K562 (cell line): ENCODE results near the gene COL9A3. TPM values are rescaled to one million over a fixed set of nuclear protein-coding genes. Genes with fewer than 3 reads are reported as not detected.

ENCODE experiments used
- DDX20 ChIP-seq: fragments of 450-650 bp; IDR thresholded peaks from 2 replicates; pipeline ENCODE4 v1.6.1; 2016; ENCODE audit warnings: missing genetic modification characterization, low read depth, mild to moderate bottlenecking, missing compliant biosample characterization, moderate library complexity
- FOSL1 ChIP-seq: fragments of 200-800 bp; sonication (Bioruptor generic); conservative IDR thresholded peaks from 2 replicates; pipeline ENCODE4 v1.6.1; 2016; ENCODE audit warnings: missing genetic modification characterization, missing compliant biosample characterization
- GTF2F1 ChIP-seq: IDR thresholded peaks from 2 replicates; pipeline ENCODE4 v1.6.1; 2011; ENCODE audit warnings: low read depth, low read length, improper control_type of control experiment
- HDAC2 ChIP-seq: fragments of 450-650 bp; IDR thresholded peaks from 2 replicates; pipeline ENCODE4 v1.6.1; 2016; ENCODE audit warnings: mild to moderate bottlenecking
- HDAC8 ChIP-seq: fragments of 450-650 bp; IDR thresholded peaks from 2 replicates; pipeline ENCODE4 v1.6.1; 2016; ENCODE audit warnings: mild to moderate bottlenecking, missing genetic modification characterization, moderate library complexity, missing compliant biosample characterization
- OTX1 ChIP-seq: fragments of 450-650 bp; formaldehyde crosslinking; IDR thresholded peaks from 2 replicates; pipeline ENCODE4 v1.4.0; 2022; ENCODE audit warnings: mild to moderate bottlenecking
- POLR2H ChIP-seq: IDR thresholded peaks from 2 replicates; pipeline ENCODE4 v1.6.1; 2016; ENCODE audit warnings: missing genetic modification characterization, low read depth, mild to moderate bottlenecking, control low read depth, missing compliant biosample characterization, moderate library complexity
- RAD51 ChIP-seq: fragments of 450-650 bp; IDR thresholded peaks from 2 replicates; pipeline ENCODE4 v1.7.1; 2016; ENCODE audit warnings: low read depth, mild to moderate bottlenecking, borderline replicate concordance
- RBM22 ChIP-seq: fragments of 200-400 bp; formaldehyde crosslinking; IDR thresholded peaks from 2 replicates; pipeline ENCODE4 v1.6.1; 2018; ENCODE audit warnings: low read length, low read depth; ENCODE audit not compliant: poor library complexity, severe bottlenecking
- RFX5 ChIP-seq: IDR thresholded peaks from 2 replicates; pipeline ENCODE4 v1.6.1; 2011; ENCODE audit warnings: low read depth, mild to moderate bottlenecking, improper control_type of control experiment, low read length
- TCFL5 ChIP-seq: fragments of 250-450 bp; sonication (Bioruptor Pico); conservative IDR thresholded peaks from 2 replicates; pipeline ENCODE4 v1.6.1; 2021; ENCODE audit warnings: mild to moderate bottlenecking, moderate library complexity, matching md5 sums
- ZNF253 ChIP-seq: fragments of 250-450 bp; sonication (Bioruptor Pico); conservative IDR thresholded peaks from 2 replicates; pipeline ENCODE4 v1.6.1; 2021; ENCODE audit warnings: mild to moderate bottlenecking
- ZNF77 ChIP-seq: fragments of 250-450 bp; sonication (Bioruptor Pico); IDR thresholded peaks from 2 replicates; pipeline ENCODE4 v1.5.0; 2020
- polyA plus RNA-seq, 8 experiments: library from polyadenylated mRNA; depleted of rRNA in 4 of 8; stranded (reverse) in 5 of 8; unstranded in 3 of 8; fragments of >200 nt; fragmentation: Nextera tagmentation in 2 of 8; fragmentation: Illumina TruSeq in 1 of 8; extraction: Ambion mirVana in 2 of 8; extraction: Trizol in 1 of 8; gene quantifications; 2 replicates each; pipeline versions ENCODE4 v1.2.1 to v1.2.3, GENCODE V29; 2011 to 2014; ENCODE audit warnings: inconsistent platforms in 1 of 8, missing spikeins in 1 of 8
- total RNA-seq, 7 experiments: library from RNA; depleted of rRNA in 6 of 7; stranded (reverse); fragments of >200 nt in 6 of 7; fragmentation: Illumina TruSeq in 2 of 7; extraction: Trizol in 2 of 7; gene quantifications; 2 replicates each; pipeline versions ENCODE4 v1.2.1 to v1.2.3, GENCODE V29; 2011 to 2021; ENCODE audit warnings: low replicate concordance in 1 of 7
- TF ChIP-seq, protein P1 (sequence below): sonication (generic); formaldehyde crosslinking; IDR thresholded peaks from 2 replicates; pipeline ENCODE4 v1.8.1; 2022; ENCODE audit warnings: missing genetic modification reagents
- TF ChIP-seq, protein P2 (sequence below): sonication (generic); formaldehyde crosslinking; IDR thresholded peaks from 2 replicates; pipeline ENCODE4 v1.5.0; 2020; ENCODE audit warnings: missing genetic modification reagents
- TF ChIP-seq, protein P3 (sequence below), 3 experiments: fragments of 200-800 bp in 1 of 3; fragments of 250-450 bp in 1 of 3; fragments of 450-650 bp in 1 of 3; sonication (Bioruptor Pico) in 1 of 3; sonication (Bioruptor generic) in 1 of 3; formaldehyde crosslinking in 1 of 3; IDR thresholded peaks; 2 replicates each; pipeline versions ENCODE4 v1.6.1 to v1.8.0; 2016 to 2022; ENCODE audit warnings: mild to moderate bottlenecking in 2 of 3, missing genetic modification characterization in 2 of 3, missing compliant biosample characterization in 1 of 3, moderate library complexity in 1 of 3

COL9A3 gene
- total and polyA plus RNA-seq, 9 of the 15 experiments (the other 6 are each of a cell fraction or from before 2014, with no cell fraction given): 0.14 to 3.6 (median 0.88) TPM; not detected in 1

DNA sequence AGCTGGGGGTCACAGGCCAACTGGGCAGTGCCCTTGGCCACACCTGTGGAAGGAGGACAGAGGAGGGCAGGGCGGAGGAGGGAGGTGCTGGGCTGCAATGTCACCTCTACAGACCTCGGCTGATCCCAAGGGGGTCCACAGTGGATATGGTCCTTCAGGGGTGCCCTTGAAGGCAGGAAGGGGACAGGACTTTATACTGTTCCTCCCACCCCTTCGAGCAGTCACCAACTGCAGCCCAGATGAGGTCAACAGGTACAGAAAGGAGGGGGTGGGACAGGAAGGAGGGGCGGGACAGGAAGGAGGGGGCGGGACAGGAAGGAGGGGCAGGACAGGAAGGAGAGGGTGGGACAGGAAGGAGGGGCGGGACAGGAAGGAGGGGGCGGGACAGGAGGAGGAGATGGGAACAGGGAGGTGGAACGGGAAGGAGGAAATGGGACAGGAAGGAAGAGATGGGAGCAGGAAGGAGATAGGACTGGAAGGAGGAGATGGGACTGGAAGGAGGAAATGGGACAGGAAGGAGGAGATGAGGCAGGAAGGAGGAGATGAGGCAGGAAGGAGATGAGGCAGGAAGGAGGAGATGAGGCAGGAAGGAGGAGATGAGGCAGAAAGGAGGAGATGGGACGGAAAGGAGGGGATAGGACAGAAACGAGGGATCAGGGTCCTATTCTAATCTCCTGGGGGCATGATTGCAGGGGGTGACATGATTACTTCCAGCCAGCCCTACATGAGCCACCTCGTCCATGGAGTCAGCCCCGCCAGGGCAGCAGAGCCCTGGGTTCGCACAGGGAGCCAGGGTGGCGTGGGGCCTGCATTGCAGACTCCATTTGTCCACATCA, 39.9 kb upstream of the COL9A3 start (continued):
- TF ChIP-seq, protein P1, sequence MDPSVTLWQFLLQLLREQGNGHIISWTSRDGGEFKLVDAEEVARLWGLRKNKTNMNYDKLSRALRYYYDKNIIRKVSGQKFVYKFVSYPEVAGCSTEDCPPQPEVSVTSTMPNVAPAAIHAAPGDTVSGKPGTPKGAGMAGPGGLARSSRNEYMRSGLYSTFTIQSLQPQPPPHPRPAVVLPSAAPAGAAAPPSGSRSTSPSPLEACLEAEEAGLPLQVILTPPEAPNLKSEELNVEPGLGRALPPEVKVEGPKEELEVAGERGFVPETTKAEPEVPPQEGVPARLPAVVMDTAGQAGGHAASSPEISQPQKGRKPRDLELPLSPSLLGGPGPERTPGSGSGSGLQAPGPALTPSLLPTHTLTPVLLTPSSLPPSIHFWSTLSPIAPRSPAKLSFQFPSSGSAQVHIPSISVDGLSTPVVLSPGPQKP: no peak
- TF ChIP-seq RFX5 (no peak), RAD51 (no peak), TCFL5 (CRISPR knock-in tag) (no peak), OTX1 (CRISPR knock-in tag) (peak; percentile 97), FOSL1 (tag) (no peak), HDAC2 (0 out of 2 replicates have a peak, but pooled peaks have one; percentile 15), GTF2F1 (no peak), RBM22 (no peak), ZNF77 (CRISPR knock-in tag) (no peak), POLR2H (tag) (no peak), ZNF253 (CRISPR knock-in tag) (no peak), HDAC8 (tag) (0 out of 2 replicates have a peak, but pooled peaks have one; percentile 30), DDX20 (tag) (no peak)
- TF ChIP-seq, protein P2, sequence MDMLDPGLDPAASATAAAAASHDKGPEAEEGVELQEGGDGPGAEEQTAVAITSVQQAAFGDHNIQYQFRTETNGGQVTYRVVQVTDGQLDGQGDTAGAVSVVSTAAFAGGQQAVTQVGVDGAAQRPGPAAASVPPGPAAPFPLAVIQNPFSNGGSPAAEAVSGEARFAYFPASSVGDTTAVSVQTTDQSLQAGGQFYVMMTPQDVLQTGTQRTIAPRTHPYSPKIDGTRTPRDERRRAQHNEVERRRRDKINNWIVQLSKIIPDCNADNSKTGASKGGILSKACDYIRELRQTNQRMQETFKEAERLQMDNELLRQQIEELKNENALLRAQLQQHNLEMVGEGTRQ (CRISPR knock-in tag): no peak
- TF ChIP-seq, protein P3, sequence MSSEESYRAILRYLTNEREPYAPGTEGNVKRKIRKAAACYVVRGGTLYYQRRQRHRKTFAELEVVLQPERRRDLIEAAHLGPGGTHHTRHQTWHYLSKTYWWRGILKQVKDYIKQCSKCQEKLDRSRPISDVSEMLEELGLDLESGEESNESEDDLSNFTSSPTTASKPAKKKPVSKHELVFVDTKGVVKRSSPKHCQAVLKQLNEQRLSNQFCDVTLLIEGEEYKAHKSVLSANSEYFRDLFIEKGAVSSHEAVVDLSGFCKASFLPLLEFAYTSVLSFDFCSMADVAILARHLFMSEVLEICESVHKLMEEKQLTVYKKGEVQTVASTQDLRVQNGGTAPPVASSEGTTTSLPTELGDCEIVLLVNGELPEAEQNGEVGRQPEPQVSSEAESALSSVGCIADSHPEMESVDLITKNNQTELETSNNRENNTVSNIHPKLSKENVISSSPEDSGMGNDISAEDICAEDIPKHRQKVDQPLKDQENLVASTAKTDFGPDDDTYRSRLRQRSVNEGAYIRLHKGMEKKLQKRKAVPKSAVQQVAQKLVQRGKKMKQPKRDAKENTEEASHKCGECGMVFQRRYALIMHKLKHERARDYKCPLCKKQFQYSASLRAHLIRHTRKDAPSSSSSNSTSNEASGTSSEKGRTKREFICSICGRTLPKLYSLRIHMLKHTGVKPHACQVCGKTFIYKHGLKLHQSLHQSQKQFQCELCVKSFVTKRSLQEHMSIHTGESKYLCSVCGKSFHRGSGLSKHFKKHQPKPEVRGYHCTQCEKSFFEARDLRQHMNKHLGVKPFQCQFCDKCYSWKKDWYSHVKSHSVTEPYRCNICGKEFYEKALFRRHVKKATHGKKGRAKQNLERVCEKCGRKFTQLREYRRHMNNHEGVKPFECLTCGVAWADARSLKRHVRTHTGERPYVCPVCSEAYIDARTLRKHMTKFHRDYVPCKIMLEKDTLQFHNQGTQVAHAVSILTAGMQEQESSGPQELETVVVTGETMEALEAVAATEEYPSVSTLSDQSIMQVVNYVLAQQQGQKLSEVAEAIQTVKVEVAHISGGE (CRISPR knock-in tag; IDR thresholded peaks at IDR 0.05): peak in 1 of 3 experiments; percentile 46; a peak in 1 of 6 replicates
